GM12873 (cell line): ENCODE measurements around the gene MECR.

Experiments
- TF ChIP-seq, protein P1 (sequence below): IDR thresholded peaks from 2 replicates; pipeline ENCODE4 v1.5.1; 2012; ENCODE audit warnings: low read depth, mild to moderate bottlenecking, moderate library complexity, low read length, control low read depth; ENCODE audit not compliant: insufficient read depth; ENCODE audit errors: missing control alignments

MECR gene

GRCh38 chr1:29259802-29260441 lies 29.2 kb upstream of the MECR start:
- TF ChIP-seq, protein P1, sequence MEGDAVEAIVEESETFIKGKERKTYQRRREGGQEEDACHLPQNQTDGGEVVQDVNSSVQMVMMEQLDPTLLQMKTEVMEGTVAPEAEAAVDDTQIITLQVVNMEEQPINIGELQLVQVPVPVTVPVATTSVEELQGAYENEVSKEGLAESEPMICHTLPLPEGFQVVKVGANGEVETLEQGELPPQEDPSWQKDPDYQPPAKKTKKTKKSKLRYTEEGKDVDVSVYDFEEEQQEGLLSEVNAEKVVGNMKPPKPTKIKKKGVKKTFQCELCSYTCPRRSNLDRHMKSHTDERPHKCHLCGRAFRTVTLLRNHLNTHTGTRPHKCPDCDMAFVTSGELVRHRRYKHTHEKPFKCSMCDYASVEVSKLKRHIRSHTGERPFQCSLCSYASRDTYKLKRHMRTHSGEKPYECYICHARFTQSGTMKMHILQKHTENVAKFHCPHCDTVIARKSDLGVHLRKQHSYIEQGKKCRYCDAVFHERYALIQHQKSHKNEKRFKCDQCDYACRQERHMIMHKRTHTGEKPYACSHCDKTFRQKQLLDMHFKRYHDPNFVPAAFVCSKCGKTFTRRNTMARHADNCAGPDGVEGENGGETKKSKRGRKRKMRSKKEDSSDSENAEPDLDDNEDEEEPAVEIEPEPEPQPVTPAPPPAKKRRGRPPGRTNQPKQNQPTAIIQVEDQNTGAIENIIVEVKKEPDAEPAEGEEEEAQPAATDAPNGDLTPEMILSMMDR = no peak

- TF ChIP-seq, protein P1 = no peak
Measured at GRCh38 chr1:29258976-29259801, 28.5 kb upstream of the MECR start.

GRCh38 chr1:29258189-29258975 lies 27.6 kb upstream of the MECR start:
- TF ChIP-seq, protein P1 = no peak

DNA sequence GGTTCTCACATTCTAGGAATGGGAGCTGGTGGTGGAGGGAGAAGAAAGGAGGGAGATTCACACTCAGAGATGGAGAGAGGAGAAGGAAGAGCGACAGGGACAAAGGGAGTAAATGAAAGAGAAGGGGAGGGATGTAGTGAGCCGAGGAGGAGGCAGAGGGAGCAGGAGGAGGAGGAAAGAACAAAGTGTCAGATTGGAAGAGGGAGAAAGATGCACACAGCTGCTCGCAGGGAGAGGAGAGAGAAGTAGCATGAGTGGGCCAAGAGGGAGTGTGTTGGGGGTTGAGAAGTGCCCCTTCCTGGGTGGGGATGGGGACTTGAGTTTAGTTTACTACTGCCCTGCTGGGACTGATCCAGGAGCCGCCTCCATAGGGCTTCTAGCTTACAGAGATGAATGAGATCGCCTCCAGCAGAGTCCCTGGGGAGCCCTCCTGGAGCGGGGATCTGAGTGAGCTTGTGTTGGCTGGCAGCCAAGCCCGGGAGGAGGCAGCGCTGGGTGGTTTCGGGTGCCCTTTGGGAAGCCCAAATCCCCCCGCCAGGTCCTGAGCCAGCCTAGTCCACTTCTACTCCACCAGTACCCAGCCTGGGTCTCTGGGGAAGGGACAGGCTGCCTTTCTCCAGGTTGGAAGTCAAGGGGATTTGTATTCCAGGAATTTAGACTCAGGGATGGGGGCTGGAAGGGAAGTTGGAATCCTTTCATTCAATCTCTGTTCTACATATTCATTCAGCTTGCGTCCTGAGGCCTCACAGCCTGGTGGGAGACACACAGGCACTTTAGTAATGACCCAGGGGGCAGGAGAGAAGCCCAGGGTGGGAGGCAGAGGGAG lies 26.5 kb upstream of the MECR start:
- TF ChIP-seq, protein P1 = no peak

GRCh38 chr1:29256394-29256793 lies 25.7 kb upstream of the MECR start:
- TF ChIP-seq, protein P1 = no peak

DNA sequence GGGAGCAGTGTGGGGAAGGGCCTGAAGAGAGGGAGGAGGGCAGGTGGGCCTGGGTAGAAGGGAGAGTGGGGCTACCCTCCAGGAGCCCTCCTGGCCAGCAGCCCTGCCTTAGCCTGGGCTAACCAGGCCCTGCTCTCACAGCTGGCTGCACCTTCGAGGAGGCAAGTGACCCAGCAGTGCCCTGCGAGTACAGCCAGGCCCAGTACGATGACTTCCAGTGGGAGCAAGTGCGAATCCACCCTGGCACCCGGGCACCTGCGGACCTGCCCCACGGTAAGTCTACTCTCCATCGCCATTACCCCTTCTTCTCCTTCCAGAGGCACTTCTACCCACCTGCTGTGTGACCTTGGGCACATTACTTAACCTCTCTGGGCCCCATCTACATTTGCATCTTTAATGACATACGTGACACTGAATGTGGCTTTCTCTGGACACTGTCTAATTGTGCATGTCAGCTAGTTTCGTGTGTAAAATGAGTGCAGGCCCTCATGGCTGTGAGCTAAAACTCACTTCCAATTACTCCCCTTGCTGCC lies 24.5 kb upstream of the MECR start:
- TF ChIP-seq, protein P1 = no peak

DNA sequence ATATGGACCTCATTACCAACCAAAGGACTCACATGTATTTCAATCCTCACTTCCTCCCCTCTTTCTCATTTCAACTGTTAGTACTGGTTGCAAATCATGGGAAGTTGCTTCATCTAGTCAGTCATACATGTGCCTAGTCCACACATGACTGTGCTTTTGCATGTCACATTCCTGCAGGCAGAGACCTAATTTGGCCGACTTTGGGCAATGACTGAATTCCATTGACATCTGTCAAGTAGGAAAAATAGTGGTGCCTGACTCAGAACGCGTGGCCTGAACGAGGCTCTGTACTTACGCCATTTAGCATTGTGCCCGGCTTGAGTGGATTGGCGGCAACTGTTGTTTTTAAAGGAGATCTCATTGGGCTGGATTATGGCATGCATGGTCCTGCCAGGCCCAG lies 23.6 kb upstream of the MECR start:
- TF ChIP-seq, protein P1 = no peak
